ENCODE measurements around the gene GULP1.

Gene GULP1

DNA sequence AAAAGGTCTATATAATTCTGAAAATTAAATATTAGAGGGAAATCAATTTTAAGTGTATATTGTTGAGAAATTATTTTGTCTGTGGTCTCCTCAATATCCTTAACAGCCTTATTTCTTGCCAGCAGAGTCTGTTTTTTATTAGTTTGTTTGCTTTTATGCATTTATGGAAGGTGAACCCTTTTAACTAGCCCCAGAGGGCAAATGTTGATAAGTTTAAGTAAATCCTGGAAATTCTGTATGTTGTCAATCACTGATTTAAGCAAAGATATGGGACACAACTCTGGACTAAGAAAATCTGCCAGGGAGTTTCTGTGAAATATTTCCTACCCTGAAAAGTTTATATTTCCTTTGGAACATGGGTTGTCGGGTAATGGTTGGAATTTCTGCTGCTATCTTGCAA, 343.0 kb downstream of the GULP1 start:
- H3K4me1 ChIP-seq (ENCODE audit: control insufficient read depth, insufficient read depth, low read length, poor library complexity, severe bottlenecking) = no peaks in the 10 kb centered on the region
- H3K27me3 ChIP-seq (replicated peaks; ENCODE audit: control insufficient read depth, insufficient read depth, low read length, poor library complexity, severe bottlenecking) = no peaks in the 10 kb centered on the region
- no peak for DNase-seq
- no peaks in the 10 kb centered on the region for H3K36me3 ChIP-seq (ENCODE audit: control insufficient read depth, insufficient read depth, low read length)
- H3K27ac ChIP-seq (ENCODE audit: insufficient read depth, low read length, poor library complexity, severe bottlenecking) = no peak overlapping the region
- no peak overlapping the region for H3K4me3 ChIP-seq (ENCODE audit: insufficient read depth, low read depth, low read length, poor library complexity, severe bottlenecking)
- H3K9me3 ChIP-seq (ENCODE audit: control insufficient read depth, low read length) = no peaks in the 10 kb centered on the region
